HepG2 (cell line): ENCODE measurements around the gene KATNB1. TPM values are rescaled to one million over a fixed set of nuclear protein-coding genes. Genes with fewer than 3 reads are reported as not detected.

Experiments used
- ATF7 ChIP-seq, 2 experiments: fragments of 450-650 bp in 1 of 2; sonication (generic) in 1 of 2; formaldehyde crosslinking in 1 of 2; IDR thresholded peaks; 2 replicates each; pipeline versions ENCODE4 v1.4.0 to v1.6.1; 2016 to 2020; ENCODE audit warnings: antibody characterized with exemption in 1 of 2, mild to moderate bottlenecking in 1 of 2, missing genetic modification reagents in 1 of 2
- ETV5 ChIP-seq: IDR thresholded peaks from 2 replicates; pipeline ENCODE4 v1.6.1; 2018; ENCODE audit warnings: missing biosample characterization, missing genetic modification reagents, inconsistent platforms, borderline replicate concordance
- FOXA3 ChIP-seq: IDR thresholded peaks from 2 replicates; pipeline ENCODE4 v1.6.1; 2016; ENCODE audit warnings: missing genetic modification reagents, missing compliant biosample characterization
- HOXA3 ChIP-seq: sonication (generic); formaldehyde crosslinking; IDR thresholded peaks from 2 replicates; pipeline ENCODE4 v1.5.0; 2020; ENCODE audit warnings: missing genetic modification reagents
- KDM5A ChIP-seq: fragments of 200-600 bp; sonication (generic); IDR thresholded peaks from 2 replicates; pipeline ENCODE4 v1.7.0; 2018; ENCODE audit warnings: antibody characterized with exemption, mild to moderate bottlenecking, low read length, borderline replicate concordance
- MIER2 ChIP-seq: IDR thresholded peaks from 2 replicates; pipeline ENCODE4 v1.6.1; 2016; ENCODE audit warnings: missing biosample characterization, missing genetic modification reagents
- MTF2 ChIP-seq: sonication (generic); formaldehyde crosslinking; IDR thresholded peaks from 2 replicates; pipeline ENCODE4 v1.5.0; 2020; ENCODE audit warnings: missing genetic modification reagents, borderline replicate concordance
- NFRKB ChIP-seq: fragments of 450-650 bp; IDR thresholded peaks from 2 replicates; pipeline ENCODE4 v1.6.1; 2017
- PLRG1 ChIP-seq: fragments of 450-650 bp; conservative IDR thresholded peaks from 2 replicates; pipeline ENCODE4 v1.6.1; 2016
- RBM22 ChIP-seq: fragments of 200-400 bp; formaldehyde crosslinking; optimal IDR thresholded peaks from 2 replicates; pipeline ENCODE3; 2017; ENCODE audit warnings: mild to moderate bottlenecking, low read length, moderate library complexity
- RFX3 ChIP-seq: IDR thresholded peaks from 2 replicates; pipeline ENCODE4 v1.6.1; 2016; ENCODE audit warnings: missing biosample characterization, missing genetic modification reagents
- SMC3 ChIP-seq: IDR thresholded peaks from 2 replicates; pipeline ENCODE4 v1.6.1; 2011; ENCODE audit warnings: low read length, improper control_type of control experiment
- YEATS2 ChIP-seq: sonication (generic); formaldehyde crosslinking; IDR thresholded peaks from 2 replicates; pipeline ENCODE4 v1.4.0; 2020; ENCODE audit warnings: missing genetic modification reagents, borderline replicate concordance
- ZBTB3 ChIP-seq: sonication (generic); formaldehyde crosslinking; IDR thresholded peaks from 2 replicates; pipeline ENCODE4 v1.4.0; 2020; ENCODE audit warnings: low read depth, mild to moderate bottlenecking, moderate library complexity, missing genetic modification reagents, borderline replicate concordance
- ZFX ChIP-seq: sonication (generic); formaldehyde crosslinking; IDR thresholded peaks from 2 replicates; pipeline ENCODE4 v1.4.0; 2020; ENCODE audit warnings: mild to moderate bottlenecking, low read depth, missing genetic modification reagents, moderate library complexity
- ZNF260 ChIP-seq: sonication (generic); formaldehyde crosslinking; IDR thresholded peaks from 2 replicates; pipeline ENCODE4 v1.4.0; 2020; ENCODE audit warnings: missing genetic modification reagents, low read depth, mild to moderate bottlenecking, borderline replicate concordance
- ZNF430 ChIP-seq: sonication (generic); formaldehyde crosslinking; IDR thresholded peaks from 2 replicates; pipeline ENCODE4 v1.9.0; 2021; ENCODE audit warnings: mild to moderate bottlenecking, missing genetic modification reagents
- ZNF556 ChIP-seq: sonication (generic); formaldehyde crosslinking; IDR thresholded peaks from 2 replicates; pipeline ENCODE4 v1.4.0; 2020; ENCODE audit warnings: mild to moderate bottlenecking, missing genetic modification reagents, borderline replicate concordance
- ZNF672 ChIP-seq: sonication (generic); formaldehyde crosslinking; IDR thresholded peaks from 2 replicates; pipeline ENCODE4 v1.8.1; 2022; ENCODE audit warnings: missing genetic modification reagents
- polyA plus RNA-seq, 8 experiments: library from polyadenylated mRNA; depleted of rRNA in 3 of 8; stranded (reverse) in 7 of 8; unstranded in 1 of 8; fragments of >200 nt; fragmentation: Illumina TruSeq in 4 of 8; extraction: Trizol in 4 of 8; gene quantifications; 2 replicates each; pipeline versions ENCODE4 v1.2.1 to v1.2.3, GENCODE V29; 2011 to 2016; ENCODE audit warnings: low read depth in 4 of 8, missing spikeins in 1 of 8, mixed read lengths in 1 of 8; ENCODE audit not compliant: insufficient read depth in 1 of 8
- total RNA-seq, 5 experiments: library from RNA; depleted of rRNA; stranded (reverse); fragments of >200 nt; fragmentation: Illumina TruSeq; extraction: Trizol; gene quantifications; 2 replicates each; pipeline ENCODE4 v1.2.3, GENCODE V29; 2016; ENCODE audit warnings: low read depth in 1 of 5
- TF ChIP-seq, protein P1 (sequence below): fragments of 450-650 bp; IDR thresholded peaks from 2 replicates; pipeline ENCODE4 v1.6.1; 2017; ENCODE audit warnings: mild to moderate bottlenecking
- TF ChIP-seq, protein P2 (sequence below): sonication (generic); formaldehyde crosslinking; IDR thresholded peaks from 2 replicates; pipeline ENCODE4 v1.5.0; 2020; ENCODE audit warnings: mild to moderate bottlenecking, missing genetic modification reagents, moderate library complexity
- TF ChIP-seq, protein P3 (sequence below): sonication (generic); formaldehyde crosslinking; IDR thresholded peaks from 2 replicates; pipeline ENCODE4 v1.4.0; 2020; ENCODE audit warnings: missing genetic modification reagents
- TF ChIP-seq, protein P4 (sequence below): sonication (generic); formaldehyde crosslinking; IDR thresholded peaks from 2 replicates; pipeline ENCODE4 v1.8.1; 2022; ENCODE audit warnings: low read depth, mild to moderate bottlenecking, missing genetic modification reagents

The KATNB1 gene
- total and polyA plus RNA-seq, 2 of the 13 experiments (the other 11 are each of a cell fraction or from before 2014, with no cell fraction given): 31.5 to 43.5 TPM

DNA sequence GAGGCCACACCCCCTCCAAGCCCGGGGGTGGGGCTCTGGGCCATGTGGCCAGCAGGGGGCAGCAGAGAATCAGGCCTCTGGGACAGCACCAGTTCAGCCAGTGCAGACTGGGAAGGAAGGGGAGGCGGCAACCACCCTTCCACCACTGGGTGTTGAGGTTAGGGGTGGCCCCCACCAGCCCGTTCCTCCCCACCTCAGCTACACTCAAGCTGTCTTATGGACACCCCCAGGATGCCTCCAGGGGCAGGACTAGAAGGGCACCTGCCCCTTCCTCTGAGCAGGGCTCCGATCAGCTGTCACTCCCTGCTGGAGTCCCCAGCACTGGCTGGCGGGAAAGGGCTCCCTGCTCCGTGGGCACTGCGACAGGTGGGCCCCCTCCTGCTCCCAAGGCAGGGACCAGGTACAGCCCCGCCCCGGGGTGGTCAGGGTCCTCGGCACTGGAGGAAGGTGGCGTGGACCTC lies 21.8 kb downstream of the KATNB1 start (continued):
- TF ChIP-seq ATF7 (IDR thresholded peaks at IDR 0.05): no peak
- 0 out of 2 replicates have a peak, but pooled peaks have one; percentile 64 for TF ChIP-seq ATF7 (CRISPR knock-in tag; IDR thresholded peaks at IDR 0.05)
- no peak for TF ChIP-seq MIER2 (CRISPR knock-in tag)
- TF ChIP-seq ZNF556 (CRISPR knock-in tag): 0 out of 2 replicates have a peak, but pooled peaks have one; percentile 68
- no peak for TF ChIP-seq ZNF672
- TF ChIP-seq ZNF430 (CRISPR knock-in tag): peak; percentile 47; the same call in 1 of the 2 replicates
- TF ChIP-seq ZFX (CRISPR knock-in tag): peak; percentile 33; the same call in 1 of the 2 replicates
- TF ChIP-seq ZBTB3: no peak
- no peak for TF ChIP-seq ZNF260 (CRISPR knock-in tag)
- no peak for TF ChIP-seq MTF2 (CRISPR knock-in tag)
- TF ChIP-seq NFRKB: no peak
- TF ChIP-seq, protein P1, sequence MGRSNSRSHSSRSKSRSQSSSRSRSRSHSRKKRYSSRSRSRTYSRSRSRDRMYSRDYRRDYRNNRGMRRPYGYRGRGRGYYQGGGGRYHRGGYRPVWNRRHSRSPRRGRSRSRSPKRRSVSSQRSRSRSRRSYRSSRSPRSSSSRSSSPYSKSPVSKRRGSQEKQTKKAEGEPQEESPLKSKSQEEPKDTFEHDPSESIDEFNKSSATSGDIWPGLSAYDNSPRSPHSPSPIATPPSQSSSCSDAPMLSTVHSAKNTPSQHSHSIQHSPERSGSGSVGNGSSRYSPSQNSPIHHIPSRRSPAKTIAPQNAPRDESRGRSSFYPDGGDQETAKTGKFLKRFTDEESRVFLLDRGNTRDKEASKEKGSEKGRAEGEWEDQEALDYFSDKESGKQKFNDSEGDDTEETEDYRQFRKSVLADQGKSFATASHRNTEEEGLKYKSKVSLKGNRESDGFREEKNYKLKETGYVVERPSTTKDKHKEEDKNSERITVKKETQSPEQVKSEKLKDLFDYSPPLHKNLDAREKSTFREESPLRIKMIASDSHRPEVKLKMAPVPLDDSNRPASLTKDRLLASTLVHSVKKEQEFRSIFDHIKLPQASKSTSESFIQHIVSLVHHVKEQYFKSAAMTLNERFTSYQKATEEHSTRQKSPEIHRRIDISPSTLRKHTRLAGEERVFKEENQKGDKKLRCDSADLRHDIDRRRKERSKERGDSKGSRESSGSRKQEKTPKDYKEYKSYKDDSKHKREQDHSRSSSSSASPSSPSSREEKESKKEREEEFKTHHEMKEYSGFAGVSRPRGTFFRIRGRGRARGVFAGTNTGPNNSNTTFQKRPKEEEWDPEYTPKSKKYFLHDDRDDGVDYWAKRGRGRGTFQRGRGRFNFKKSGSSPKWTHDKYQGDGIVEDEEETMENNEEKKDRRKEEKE: no peak
- TF ChIP-seq, protein P2, sequence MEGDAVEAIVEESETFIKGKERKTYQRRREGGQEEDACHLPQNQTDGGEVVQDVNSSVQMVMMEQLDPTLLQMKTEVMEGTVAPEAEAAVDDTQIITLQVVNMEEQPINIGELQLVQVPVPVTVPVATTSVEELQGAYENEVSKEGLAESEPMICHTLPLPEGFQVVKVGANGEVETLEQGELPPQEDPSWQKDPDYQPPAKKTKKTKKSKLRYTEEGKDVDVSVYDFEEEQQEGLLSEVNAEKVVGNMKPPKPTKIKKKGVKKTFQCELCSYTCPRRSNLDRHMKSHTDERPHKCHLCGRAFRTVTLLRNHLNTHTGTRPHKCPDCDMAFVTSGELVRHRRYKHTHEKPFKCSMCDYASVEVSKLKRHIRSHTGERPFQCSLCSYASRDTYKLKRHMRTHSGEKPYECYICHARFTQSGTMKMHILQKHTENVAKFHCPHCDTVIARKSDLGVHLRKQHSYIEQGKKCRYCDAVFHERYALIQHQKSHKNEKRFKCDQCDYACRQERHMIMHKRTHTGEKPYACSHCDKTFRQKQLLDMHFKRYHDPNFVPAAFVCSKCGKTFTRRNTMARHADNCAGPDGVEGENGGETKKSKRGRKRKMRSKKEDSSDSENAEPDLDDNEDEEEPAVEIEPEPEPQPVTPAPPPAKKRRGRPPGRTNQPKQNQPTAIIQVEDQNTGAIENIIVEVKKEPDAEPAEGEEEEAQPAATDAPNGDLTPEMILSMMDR (CRISPR knock-in tag): peak; percentile 99
- TF ChIP-seq, protein P3, sequence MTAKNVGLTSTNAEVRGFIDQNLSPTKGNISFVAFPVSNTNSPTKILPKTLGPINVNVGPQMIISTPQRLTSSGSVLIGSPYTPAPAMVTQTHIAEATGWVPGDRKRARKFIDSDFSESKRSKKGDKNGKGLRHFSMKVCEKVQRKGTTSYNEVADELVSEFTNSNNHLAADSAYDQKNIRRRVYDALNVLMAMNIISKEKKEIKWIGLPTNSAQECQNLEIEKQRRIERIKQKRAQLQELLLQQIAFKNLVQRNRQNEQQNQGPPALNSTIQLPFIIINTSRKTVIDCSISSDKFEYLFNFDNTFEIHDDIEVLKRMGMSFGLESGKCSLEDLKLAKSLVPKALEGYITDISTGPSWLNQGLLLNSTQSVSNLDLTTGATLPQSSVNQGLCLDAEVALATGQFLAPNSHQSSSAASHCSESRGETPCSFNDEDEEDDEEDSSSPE (CRISPR knock-in tag): no peak
- TF ChIP-seq, protein P4, sequence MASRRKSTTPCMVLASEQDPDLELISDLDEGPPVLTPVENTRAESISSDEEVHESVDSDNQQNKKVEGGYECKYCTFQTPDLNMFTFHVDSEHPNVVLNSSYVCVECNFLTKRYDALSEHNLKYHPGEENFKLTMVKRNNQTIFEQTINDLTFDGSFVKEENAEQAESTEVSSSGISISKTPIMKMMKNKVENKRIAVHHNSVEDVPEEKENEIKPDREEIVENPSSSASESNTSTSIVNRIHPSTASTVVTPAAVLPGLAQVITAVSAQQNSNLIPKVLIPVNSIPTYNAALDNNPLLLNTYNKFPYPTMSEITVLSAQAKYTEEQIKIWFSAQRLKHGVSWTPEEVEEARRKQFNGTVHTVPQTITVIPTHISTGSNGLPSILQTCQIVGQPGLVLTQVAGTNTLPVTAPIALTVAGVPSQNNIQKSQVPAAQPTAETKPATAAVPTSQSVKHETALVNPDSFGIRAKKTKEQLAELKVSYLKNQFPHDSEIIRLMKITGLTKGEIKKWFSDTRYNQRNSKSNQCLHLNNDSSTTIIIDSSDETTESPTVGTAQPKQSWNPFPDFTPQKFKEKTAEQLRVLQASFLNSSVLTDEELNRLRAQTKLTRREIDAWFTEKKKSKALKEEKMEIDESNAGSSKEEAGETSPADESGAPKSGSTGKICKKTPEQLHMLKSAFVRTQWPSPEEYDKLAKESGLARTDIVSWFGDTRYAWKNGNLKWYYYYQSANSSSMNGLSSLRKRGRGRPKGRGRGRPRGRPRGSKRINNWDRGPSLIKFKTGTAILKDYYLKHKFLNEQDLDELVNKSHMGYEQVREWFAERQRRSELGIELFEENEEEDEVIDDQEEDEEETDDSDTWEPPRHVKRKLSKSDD (CRISPR knock-in tag): no peak
- no peak for TF ChIP-seq HOXA3 (CRISPR knock-in tag)
- TF ChIP-seq SMC3: peak; percentile 59; the same call in 1 of the 2 replicates
- TF ChIP-seq KDM5A: no peak
- no peak for TF ChIP-seq RFX3 (CRISPR knock-in tag)
- TF ChIP-seq ETV5 (CRISPR knock-in tag): no peak; the same call in 1 of the 2 replicates
- no peak for TF ChIP-seq RBM22
- no peak; the same call in 1 of the 2 replicates for TF ChIP-seq YEATS2 (CRISPR knock-in tag)
- TF ChIP-seq PLRG1: no peak
- peak; percentile 47; the same call in 1 of the 2 replicates for TF ChIP-seq FOXA3 (CRISPR knock-in tag)
